ENCODE results near the gene BNC2.

DNA sequence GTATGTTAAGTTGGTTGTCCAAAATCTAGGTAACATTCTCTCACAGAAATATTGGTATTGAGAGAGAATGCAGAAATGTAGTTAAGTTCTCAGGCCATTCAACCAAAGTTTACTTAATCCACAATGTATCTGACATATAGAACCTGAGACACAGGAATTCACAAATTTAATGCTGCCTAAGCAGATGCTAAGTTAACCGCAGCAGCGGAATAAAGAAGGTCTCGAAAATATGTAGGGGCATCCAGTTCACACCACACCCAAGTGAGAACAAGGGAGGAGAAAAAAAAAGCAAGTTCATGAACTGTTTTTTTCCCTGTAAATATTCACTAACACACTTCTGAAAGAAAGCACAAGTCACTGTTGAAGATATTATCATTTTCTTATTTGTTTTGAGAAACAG lies 194.0 kb downstream of the BNC2 start:
- TF ChIP-seq, protein P1, sequence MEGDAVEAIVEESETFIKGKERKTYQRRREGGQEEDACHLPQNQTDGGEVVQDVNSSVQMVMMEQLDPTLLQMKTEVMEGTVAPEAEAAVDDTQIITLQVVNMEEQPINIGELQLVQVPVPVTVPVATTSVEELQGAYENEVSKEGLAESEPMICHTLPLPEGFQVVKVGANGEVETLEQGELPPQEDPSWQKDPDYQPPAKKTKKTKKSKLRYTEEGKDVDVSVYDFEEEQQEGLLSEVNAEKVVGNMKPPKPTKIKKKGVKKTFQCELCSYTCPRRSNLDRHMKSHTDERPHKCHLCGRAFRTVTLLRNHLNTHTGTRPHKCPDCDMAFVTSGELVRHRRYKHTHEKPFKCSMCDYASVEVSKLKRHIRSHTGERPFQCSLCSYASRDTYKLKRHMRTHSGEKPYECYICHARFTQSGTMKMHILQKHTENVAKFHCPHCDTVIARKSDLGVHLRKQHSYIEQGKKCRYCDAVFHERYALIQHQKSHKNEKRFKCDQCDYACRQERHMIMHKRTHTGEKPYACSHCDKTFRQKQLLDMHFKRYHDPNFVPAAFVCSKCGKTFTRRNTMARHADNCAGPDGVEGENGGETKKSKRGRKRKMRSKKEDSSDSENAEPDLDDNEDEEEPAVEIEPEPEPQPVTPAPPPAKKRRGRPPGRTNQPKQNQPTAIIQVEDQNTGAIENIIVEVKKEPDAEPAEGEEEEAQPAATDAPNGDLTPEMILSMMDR (conservative IDR thresholded peaks at IDR 0.05; ENCODE audit: low read length), result no peak
- TF ChIP-seq EZH2phosphoT487 (IDR thresholded peaks at IDR 0.05; ENCODE audit: borderline replicate concordance, low read depth, low read length), result no peak

Measured in OCI-LY7 (cell line).